Panc1 (cell line): ENCODE measurements around the gene HIPK2. TPM values are rescaled to one million over a fixed set of nuclear protein-coding genes. Genes with fewer than 3 reads are reported as not detected.

Experiments
- ATAC-seq: fragments of 200-7000 bp; cut with Tn5 transposase; 2 replicates; pipeline ENCODE4 v1.9.1; 2020; ENCODE audit warnings: mild to moderate bottlenecking, moderate library complexity
- BruUV-seq: library from RNA; stranded (reverse); fragments of 400-500 nt; replicated peaks from 2 replicates; lab custom pipeline; 2021; lab: Mats Ljungman, UMichigan
- CTCF ChIA-PET: fragments of 300-600 bp; sonication (Branson Sonifier 250); formaldehyde crosslinking; loops from one replicate; lab custom pipeline; 2022; ENCODE audit warnings: antibody characterized with exemption; lab: Charles Lee
- POLR2A ChIA-PET: fragments of 300-600 bp; sonication (Branson Sonifier 250); formaldehyde crosslinking; loops from one replicate; lab custom pipeline; 2022; ENCODE audit warnings: antibody characterized with exemption; lab: Charles Lee
- DNase-seq: peaks from one replicate; pipeline ENCODE4 v3.0.0-alpha.2; 2010; ENCODE audit warnings: low read depth, low spot score
- H3K27ac ChIP-seq: 2 replicates; pipeline ENCODE4 v1.5.1; 2011; ENCODE audit warnings: mild to moderate bottlenecking, low read length, inconsistent platforms
- H3K27me3 ChIP-seq: fragments of 200-500 bp; sonication (Bioruptor generic); 2 replicates; pipeline ENCODE4 v1.6.0; 2014; ENCODE audit warnings: low read length, inconsistent platforms; ENCODE audit not compliant: control insufficient read depth, insufficient read depth
- H3K36me3 ChIP-seq: fragments of 200-500 bp; sonication (Bioruptor generic); 2 replicates; pipeline ENCODE4 v1.5.1; 2014; ENCODE audit warnings: inconsistent platforms, mild to moderate bottlenecking, low read length, moderate library complexity; ENCODE audit not compliant: control insufficient read depth, insufficient read depth
- H3K4me1 ChIP-seq: 2 replicates; pipeline ENCODE4 v1.5.1; 2011; ENCODE audit warnings: inconsistent platforms, mild to moderate bottlenecking, low read length, moderate library complexity; ENCODE audit not compliant: control insufficient read depth, insufficient read depth
- H3K4me3 ChIP-seq, 2 experiments: 2 replicates each; pipeline ENCODE4 v1.5.1; 2011 to 2012; ENCODE audit warnings: low read depth in 2 of 2, low read length in 2 of 2, mild to moderate bottlenecking in 2 of 2, inconsistent platforms in 1 of 2, moderate library complexity in 1 of 2
- H3K9me3 ChIP-seq: fragments of 200-500 bp; sonication (Bioruptor generic); 2 replicates; pipeline ENCODE4 v1.5.1; 2014; ENCODE audit warnings: low read depth, mild to moderate bottlenecking, inconsistent platforms, low read length, moderate library complexity; ENCODE audit not compliant: control insufficient read depth, insufficient read depth
- POLR2AphosphoS5 ChIP-seq: IDR thresholded peaks from 2 replicates; pipeline ENCODE4 v1.6.1; 2012; ENCODE audit warnings: mild to moderate bottlenecking, low read depth, low read length, moderate library complexity
- SIN3A ChIP-seq: IDR thresholded peaks from 2 replicates; pipeline ENCODE4 v1.6.1; 2012; ENCODE audit warnings: low read depth, mild to moderate bottlenecking, low read length, moderate library complexity, borderline replicate concordance; ENCODE audit not compliant: insufficient read depth
- TCF7L2 ChIP-seq: IDR thresholded peaks from 2 replicates; pipeline ENCODE4 v1.6.1; 2011; ENCODE audit warnings: mild to moderate bottlenecking, low read depth, low read length, inconsistent platforms
- in situ Hi-C: cut with HindIII; loops from 2 replicates; pipeline ENCODE4 v1.10.0; 2016; ENCODE audit warnings: low sequenced_read_pairs, low pct_unique_long_range_greater_than_20kb
- intact Hi-C: fragments of 100-400 bp; cut with micrococcal nuclease; formaldehyde crosslinking; loops from one replicate; pipeline ENCODE4 v1.10.0; 2022; ENCODE audit not compliant: unreplicated experiment
- total RNA-seq: library from RNA; stranded (reverse); gene quantifications from one replicate; pipeline ENCODE4 v1.2.1, GENCODE V29; 2021; ENCODE audit not compliant: unreplicated experiment
- TF ChIP-seq, protein P1 (sequence below), 2 experiments: IDR thresholded peaks; 2 replicates each; pipeline ENCODE4 v1.6.1; 2011 to 2012; ENCODE audit warnings: low read depth in 2 of 2, control low read depth in 1 of 2, low read length in 1 of 2, mild to moderate bottlenecking in 1 of 2, moderate library complexity in 1 of 2; ENCODE audit not compliant: insufficient read depth in 1 of 2
- TF ChIP-seq, protein P2 (sequence below): fragments of 450-650 bp; IDR thresholded peaks from 2 replicates; pipeline ENCODE4 v1.5.1; 2017; ENCODE audit warnings: mild to moderate bottlenecking

Gene HIPK2
- total RNA-seq, 1 experiment from 2014 or later: 34.1 TPM

DNA sequence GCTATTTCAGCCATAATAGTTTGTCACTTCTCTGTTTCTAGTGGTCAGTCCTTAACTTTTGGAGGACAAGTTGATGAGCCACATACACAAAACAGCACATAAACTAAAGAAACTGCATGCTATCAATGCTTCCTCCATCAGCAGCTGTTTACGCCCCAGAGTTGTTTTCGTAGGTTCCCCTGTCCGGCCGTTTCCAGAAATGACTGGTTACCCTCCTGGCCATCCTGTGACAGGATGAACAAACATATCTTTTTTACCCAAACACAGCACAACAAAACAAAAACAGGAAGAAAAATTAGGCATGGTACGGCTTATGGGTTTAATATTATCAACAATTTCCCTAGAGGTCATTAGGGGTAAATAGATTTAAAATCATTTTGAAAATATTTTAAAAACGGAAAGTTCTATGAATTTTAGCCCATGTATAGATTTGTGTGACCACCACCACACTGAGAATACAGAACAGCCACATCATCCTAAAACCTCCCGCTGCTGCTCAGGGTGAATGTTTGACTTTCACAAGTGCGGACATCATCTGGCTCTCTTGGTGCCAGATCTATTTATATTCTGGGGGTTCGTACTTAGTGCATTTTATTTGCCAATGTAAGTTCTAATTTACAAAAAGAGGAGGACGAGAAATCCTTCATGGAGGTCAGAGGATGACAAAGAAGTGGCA, 74.8 kb downstream of the HIPK2 start:
- TF ChIP-seq, protein P1, sequence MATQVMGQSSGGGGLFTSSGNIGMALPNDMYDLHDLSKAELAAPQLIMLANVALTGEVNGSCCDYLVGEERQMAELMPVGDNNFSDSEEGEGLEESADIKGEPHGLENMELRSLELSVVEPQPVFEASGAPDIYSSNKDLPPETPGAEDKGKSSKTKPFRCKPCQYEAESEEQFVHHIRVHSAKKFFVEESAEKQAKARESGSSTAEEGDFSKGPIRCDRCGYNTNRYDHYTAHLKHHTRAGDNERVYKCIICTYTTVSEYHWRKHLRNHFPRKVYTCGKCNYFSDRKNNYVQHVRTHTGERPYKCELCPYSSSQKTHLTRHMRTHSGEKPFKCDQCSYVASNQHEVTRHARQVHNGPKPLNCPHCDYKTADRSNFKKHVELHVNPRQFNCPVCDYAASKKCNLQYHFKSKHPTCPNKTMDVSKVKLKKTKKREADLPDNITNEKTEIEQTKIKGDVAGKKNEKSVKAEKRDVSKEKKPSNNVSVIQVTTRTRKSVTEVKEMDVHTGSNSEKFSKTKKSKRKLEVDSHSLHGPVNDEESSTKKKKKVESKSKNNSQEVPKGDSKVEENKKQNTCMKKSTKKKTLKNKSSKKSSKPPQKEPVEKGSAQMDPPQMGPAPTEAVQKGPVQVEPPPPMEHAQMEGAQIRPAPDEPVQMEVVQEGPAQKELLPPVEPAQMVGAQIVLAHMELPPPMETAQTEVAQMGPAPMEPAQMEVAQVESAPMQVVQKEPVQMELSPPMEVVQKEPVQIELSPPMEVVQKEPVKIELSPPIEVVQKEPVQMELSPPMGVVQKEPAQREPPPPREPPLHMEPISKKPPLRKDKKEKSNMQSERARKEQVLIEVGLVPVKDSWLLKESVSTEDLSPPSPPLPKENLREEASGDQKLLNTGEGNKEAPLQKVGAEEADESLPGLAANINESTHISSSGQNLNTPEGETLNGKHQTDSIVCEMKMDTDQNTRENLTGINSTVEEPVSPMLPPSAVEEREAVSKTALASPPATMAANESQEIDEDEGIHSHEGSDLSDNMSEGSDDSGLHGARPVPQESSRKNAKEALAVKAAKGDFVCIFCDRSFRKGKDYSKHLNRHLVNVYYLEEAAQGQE (IDR thresholded peaks at IDR 0.05; ENCODE audit: insufficient read depth in 1 of 2, low read depth in 2 of 2, low read length in 1 of 2): no peak
- TF ChIP-seq TCF7L2 (no peak), SIN3A (no peak), POLR2AphosphoS5 (no peak)
- TF ChIP-seq, protein P2, sequence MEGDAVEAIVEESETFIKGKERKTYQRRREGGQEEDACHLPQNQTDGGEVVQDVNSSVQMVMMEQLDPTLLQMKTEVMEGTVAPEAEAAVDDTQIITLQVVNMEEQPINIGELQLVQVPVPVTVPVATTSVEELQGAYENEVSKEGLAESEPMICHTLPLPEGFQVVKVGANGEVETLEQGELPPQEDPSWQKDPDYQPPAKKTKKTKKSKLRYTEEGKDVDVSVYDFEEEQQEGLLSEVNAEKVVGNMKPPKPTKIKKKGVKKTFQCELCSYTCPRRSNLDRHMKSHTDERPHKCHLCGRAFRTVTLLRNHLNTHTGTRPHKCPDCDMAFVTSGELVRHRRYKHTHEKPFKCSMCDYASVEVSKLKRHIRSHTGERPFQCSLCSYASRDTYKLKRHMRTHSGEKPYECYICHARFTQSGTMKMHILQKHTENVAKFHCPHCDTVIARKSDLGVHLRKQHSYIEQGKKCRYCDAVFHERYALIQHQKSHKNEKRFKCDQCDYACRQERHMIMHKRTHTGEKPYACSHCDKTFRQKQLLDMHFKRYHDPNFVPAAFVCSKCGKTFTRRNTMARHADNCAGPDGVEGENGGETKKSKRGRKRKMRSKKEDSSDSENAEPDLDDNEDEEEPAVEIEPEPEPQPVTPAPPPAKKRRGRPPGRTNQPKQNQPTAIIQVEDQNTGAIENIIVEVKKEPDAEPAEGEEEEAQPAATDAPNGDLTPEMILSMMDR: no peak
- ATAC-seq: no peak
- H3K27me3 ChIP-seq: no peaks in the 10 kb centered on the region
- no peaks in the 10 kb centered on the region for H3K36me3 ChIP-seq
- no peak for DNase-seq
- no TSS peak for BruUV-seq
- no peaks in the 10 kb centered on the region for H3K9me3 ChIP-seq
- intact Hi-C loops (no loop called here), in situ Hi-C loops (no loop called here)
- ChIA-PET POLR2A (no interaction called here), CTCF (no interaction called here)
- no peak overlapping the region for H3K27ac ChIP-seq
- H3K4me1 ChIP-seq: peaks cover 5% of the 10 kb centered on the region; the same call in 1 of the 2 replicates
- H3K4me3 ChIP-seq: no peak overlapping the region

DNA sequence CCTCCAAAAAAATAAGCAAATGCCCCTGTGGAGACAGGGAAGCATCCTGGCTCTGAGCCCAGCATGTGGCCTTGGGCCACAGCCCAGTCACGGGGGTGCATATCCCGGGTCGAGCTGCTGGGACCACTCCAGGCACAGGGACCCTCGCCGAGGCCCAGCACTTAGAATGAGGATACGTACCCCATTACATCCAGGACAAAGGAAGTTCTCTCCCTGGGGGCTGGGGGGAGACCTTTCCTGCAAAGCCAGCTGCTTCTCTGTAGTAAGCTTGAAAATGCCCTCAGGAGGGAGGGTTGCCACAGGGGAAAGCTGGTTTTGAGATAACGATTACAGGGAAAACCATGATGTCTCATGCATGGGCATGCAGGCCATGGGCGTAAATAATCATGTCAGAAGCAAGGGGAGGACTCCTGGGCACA, 75.5 kb downstream of the HIPK2 start:
- POLR2A ChIA-PET: no interaction called here
- TF ChIP-seq POLR2AphosphoS5: no peak
- TF ChIP-seq, protein P1 (IDR thresholded peaks at IDR 0.05; ENCODE audit: insufficient read depth in 1 of 2, low read depth in 2 of 2, low read length in 1 of 2): no peak
- no peak for TF ChIP-seq TCF7L2
- TF ChIP-seq, protein P2: no peak
- no peak for TF ChIP-seq SIN3A
- Histone ChIP-seq H3K27me3 (no peaks in the 10 kb centered on the region), H3K9me3 (no peaks in the 10 kb centered on the region), H3K27ac (no peak overlapping the region), H3K4me3 (no peak overlapping the region), H3K36me3 (no peaks in the 10 kb centered on the region), H3K4me1 (peaks cover 5% of the 10 kb centered on the region; the same call in 1 of the 2 replicates)
- ATAC-seq: 0 out of 2 replicates have a peak, but pooled peaks have one; percentile 12
- no TSS peak for BruUV-seq
- in situ Hi-C loops (no loop called here), intact Hi-C loops (no loop called here)
- CTCF ChIA-PET: no interaction called here
- DNase-seq: no peak
